Lower lobe of right lung (tissue), 2 donors: ENCODE data around the gene NEDD9. TPM values are rescaled to one million over a fixed set of nuclear protein-coding genes. Genes with fewer than 3 reads are reported as not detected.

Source experiments
- ATAC-seq, 2 donors: fragments of 200-7000 bp; cut with Tn5 transposase; one replicate each; pipeline ENCODE4 v1.9.1; 2020 to 2022; ENCODE audit warnings: mild to moderate bottlenecking in 2 of 2, moderate library complexity in 2 of 2
- DNase-seq: peaks from one replicate; pipeline ENCODE4 v3.0.0-alpha.2; 2020
- H3K27ac ChIP-seq: fragments of 200-600 bp; one replicate; pipeline ENCODE4 v1.8.0; 2022
- H3K27me3 ChIP-seq: fragments of 200-600 bp; one replicate; pipeline ENCODE4 v1.8.0; 2022; ENCODE audit warnings: low read depth
- H3K36me3 ChIP-seq: fragments of 200-600 bp; one replicate; pipeline ENCODE4 v1.8.0; 2022; ENCODE audit warnings: mild to moderate bottlenecking
- H3K4me1 ChIP-seq: fragments of 200-600 bp; one replicate; pipeline ENCODE4 v1.8.0; 2022
- H3K4me3 ChIP-seq: fragments of 200-600 bp; one replicate; pipeline ENCODE4 v1.8.0; 2022; ENCODE audit warnings: mild to moderate bottlenecking
- H3K9me3 ChIP-seq: fragments of 200-600 bp; one replicate; pipeline ENCODE4 v1.8.0; 2022
- CTCF ChIP-seq: fragments of 200-600 bp; IDR thresholded peaks from one replicate; pipeline ENCODE4 v1.8.0; 2022; ENCODE audit warnings: antibody characterized with exemption, mild to moderate bottlenecking
- intact Hi-C: fragments of 100-400 bp; cut with DNase I; formaldehyde crosslinking; loops from one replicate; pipeline ENCODE4 v1.11.0; 2022
- total RNA-seq: library from RNA; stranded (reverse); fragmentation: NEBNext Ultra II Directional; extraction: Animal tissue kit (Norgen Biotek cat#: 25700); gene quantifications from one replicate; pipeline ENCODE4 v1.2.1, GENCODE V29; 2021
- donor health status: DM: no; HTN: yes; CAD: no; lungs with severe emphysema.

The NEDD9 gene
- total RNA-seq, 1 donor from 2014 or later, result 127 TPM

GRCh38 chr6:11258260-11259237, 26.1 kb upstream of the NEDD9 start:
- DNase-seq (no peak), ATAC-seq (peak; percentile 61 to 69)
- Histone ChIP-seq H3K4me1 (peaks cover 36% of the 10 kb centered on the region), H3K27me3 (no peaks in the 10 kb centered on the region), H3K36me3 (no peaks in the 10 kb centered on the region), H3K27ac (peak overlapping the region; percentile 54), H3K4me3 (no peak overlapping the region), H3K9me3 (no peaks in the 10 kb centered on the region)
- intact Hi-C loops, result no loop called here
- no peak for TF ChIP-seq CTCF

GRCh38 chr6:11255610-11256009, 23.1 kb upstream of the NEDD9 start:
- no peaks in the 10 kb centered on the region for H3K9me3 ChIP-seq
- intact Hi-C loops, result no loop called here
- no peak overlapping the region for H3K4me3 ChIP-seq
- peaks cover 37% of the 10 kb centered on the region for H3K4me1 ChIP-seq
- ATAC-seq (no peak), DNase-seq (no peak)
- H3K36me3 ChIP-seq, result no peaks in the 10 kb centered on the region
- no peaks in the 10 kb centered on the region for H3K27me3 ChIP-seq
- no peak overlapping the region for H3K27ac ChIP-seq
- no peak for TF ChIP-seq CTCF

GRCh38 chr6:11253594-11253993, 21.1 kb upstream of the NEDD9 start:
- intact Hi-C loops, result no loop called here
- DNase-seq, result no peak
- Histone ChIP-seq H3K4me1 (peaks cover 26% of the 10 kb centered on the region), H3K27ac (no peak overlapping the region), H3K36me3 (no peaks in the 10 kb centered on the region), H3K9me3 (no peaks in the 10 kb centered on the region), H3K27me3 (no peaks in the 10 kb centered on the region), H3K4me3 (no peak overlapping the region)
- ATAC-seq, result no peak
- TF ChIP-seq CTCF, result no peak

GRCh38 chr6:11251553-11252360, 19.3 kb upstream of the NEDD9 start:
- DNase-seq (no peak), ATAC-seq (peak; percentile 78 to 90)
- H3K4me3 ChIP-seq, result no peak overlapping the region
- no peaks in the 10 kb centered on the region for H3K27me3 ChIP-seq
- H3K4me1 ChIP-seq, result peaks cover 18% of the 10 kb centered on the region
- peak overlapping the region; percentile 67 for H3K27ac ChIP-seq
- no peaks in the 10 kb centered on the region for H3K36me3 ChIP-seq
- H3K9me3 ChIP-seq, result no peaks in the 10 kb centered on the region
- TF ChIP-seq CTCF, result no peak
- intact Hi-C loops, result no loop called here

GRCh38 chr6:11250108-11250507, 17.6 kb upstream of the NEDD9 start:
- no peak for DNase-seq
- no peaks in the 10 kb centered on the region for H3K27me3 ChIP-seq
- H3K36me3 ChIP-seq, result no peaks in the 10 kb centered on the region
- H3K27ac ChIP-seq, result no peak overlapping the region
- no peak for TF ChIP-seq CTCF
- intact Hi-C loops, result no loop called here
- ATAC-seq, result no peak
- H3K4me3 ChIP-seq, result no peak overlapping the region
- peaks cover 18% of the 10 kb centered on the region for H3K4me1 ChIP-seq
- H3K9me3 ChIP-seq, result no peaks in the 10 kb centered on the region
